ENCODE measurements around the gene CA10. TPM values are rescaled to one million over a fixed set of nuclear protein-coding genes. Genes with fewer than 3 reads are reported as not detected.

CA10 gene
- total and polyA plus RNA-seq, 2 of the 4 experiments (the other 2 are of a cell fraction) = not detected

DNA sequence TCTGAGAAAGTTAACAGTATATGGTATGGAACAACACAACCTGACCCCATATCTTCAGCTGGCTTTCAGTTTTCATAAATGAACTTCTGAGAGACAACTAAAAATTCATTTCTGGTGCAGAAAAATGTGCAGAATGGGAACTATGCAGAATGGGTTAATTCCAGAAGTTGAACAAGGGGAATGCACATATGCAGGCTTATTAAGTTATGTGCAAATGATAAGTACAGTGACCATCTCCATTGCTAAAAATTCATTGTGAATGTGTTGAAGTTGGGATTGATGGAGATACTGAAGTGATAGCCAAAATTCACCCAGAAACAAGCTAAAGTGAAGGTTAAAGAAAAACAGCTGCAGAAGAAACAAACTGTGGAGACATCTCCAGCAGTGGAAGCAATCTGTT, 315.8 kb downstream of the CA10 start:
- Histone ChIP-seq H2BK120ac (ENCODE audit: low read depth, low read length) (no peak overlapping the region), H3K36me3 (ENCODE audit: control insufficient read depth, insufficient read depth, low read length) (no peaks in the 10 kb centered on the region), H3K4me1 (ENCODE audit: control insufficient read depth, insufficient read depth, low read length) (no peaks in the 10 kb centered on the region), H3K4ac (ENCODE audit: low read depth, low read length) (no peak overlapping the region), H3K18ac (ENCODE audit: low read depth, low read length) (no peak overlapping the region), H4K5ac (ENCODE audit: low read depth, low read length) (no peak overlapping the region), H2BK5ac (ENCODE audit: low read depth, low read length, poor library complexity, severe bottlenecking) (no peak overlapping the region), H2BK20ac (ENCODE audit: low read depth, low read length) (no peak overlapping the region), H2AK9ac (replicated peaks; ENCODE audit: low read depth, low read length, poor library complexity) (no peak overlapping the region), H3K23ac (ENCODE audit: low read depth, low read length) (no peak overlapping the region), H2AK5ac (ENCODE audit: low read depth, low read length) (no peak overlapping the region), H3K9ac (ENCODE audit: low read depth, low read length) (no peak overlapping the region), H3K4me2 (ENCODE audit: low read depth, low read length) (no peak overlapping the region), H3K27ac (ENCODE audit: insufficient read depth, low read length) (no peak overlapping the region), H4K20me1 (ENCODE audit: insufficient read depth, low read length) (no peaks in the 10 kb centered on the region), H2BK15ac (ENCODE audit: low read depth, low read length) (no peak overlapping the region), H3K4me3 (ENCODE audit: insufficient read depth, low read depth, low read length) (no peak overlapping the region), H4K8ac (ENCODE audit: low read depth in 2 of 2, low read length in 2 of 2) (no peak overlapping the region), H4K91ac (ENCODE audit: insufficient read depth, low read depth, low read length) (no peak overlapping the region), H3K9me1 (ENCODE audit: insufficient read depth, low read length) (no peaks in the 10 kb centered on the region), H3K79me1 (ENCODE audit: low read depth in 1 of 2, low read length in 2 of 2) (no peaks in the 10 kb centered on the region), H3K14ac (replicated peaks; ENCODE audit: low read depth, low read length) (no peak overlapping the region), H3K9me3 (ENCODE audit: control insufficient read depth, insufficient read depth, low read length) (peaks cover 7% of the 10 kb centered on the region), H2AFZ (replicated peaks; ENCODE audit: low read length, poor library complexity) (no peak overlapping the region), H3K27me3 (ENCODE audit: control insufficient read depth, insufficient read depth, low read length) (no peaks in the 10 kb centered on the region), H3K56ac (ENCODE audit: extremely low read depth, insufficient read depth, low read length) (no peak overlapping the region)
- CTCF ChIA-PET = no interaction called here
- dilution Hi-C loops (cut with HindIII; ENCODE audit: low sequenced_read_pairs, unreplicated experiment) = no loop called here
- POLR2A ChIA-PET (ENCODE audit: unreplicated experiment) = no interaction called here
- DNase-seq (no peak), ATAC-seq (ENCODE audit: low read depth) (no peak)
- intact Hi-C loops (cut with micrococcal nuclease) = no loop called here
- in situ Hi-C loops (cut with MboI; ENCODE audit: low sequenced_read_pairs) = no loop called here
- TF ChIP-seq BHLHE40 (IDR thresholded peaks at IDR 0.05; ENCODE audit: low read depth, low read length) (no peak), CEBPB (IDR thresholded peaks at IDR 0.05; ENCODE audit: low read depth, low read length) (no peak), NFE2L2 (IDR thresholded peaks at IDR 0.05; ENCODE audit: low read depth, low read length) (no peak), FOS (IDR thresholded peaks at IDR 0.05; ENCODE audit: low read depth, low read length) (no peak)
- TF ChIP-seq, protein P1, sequence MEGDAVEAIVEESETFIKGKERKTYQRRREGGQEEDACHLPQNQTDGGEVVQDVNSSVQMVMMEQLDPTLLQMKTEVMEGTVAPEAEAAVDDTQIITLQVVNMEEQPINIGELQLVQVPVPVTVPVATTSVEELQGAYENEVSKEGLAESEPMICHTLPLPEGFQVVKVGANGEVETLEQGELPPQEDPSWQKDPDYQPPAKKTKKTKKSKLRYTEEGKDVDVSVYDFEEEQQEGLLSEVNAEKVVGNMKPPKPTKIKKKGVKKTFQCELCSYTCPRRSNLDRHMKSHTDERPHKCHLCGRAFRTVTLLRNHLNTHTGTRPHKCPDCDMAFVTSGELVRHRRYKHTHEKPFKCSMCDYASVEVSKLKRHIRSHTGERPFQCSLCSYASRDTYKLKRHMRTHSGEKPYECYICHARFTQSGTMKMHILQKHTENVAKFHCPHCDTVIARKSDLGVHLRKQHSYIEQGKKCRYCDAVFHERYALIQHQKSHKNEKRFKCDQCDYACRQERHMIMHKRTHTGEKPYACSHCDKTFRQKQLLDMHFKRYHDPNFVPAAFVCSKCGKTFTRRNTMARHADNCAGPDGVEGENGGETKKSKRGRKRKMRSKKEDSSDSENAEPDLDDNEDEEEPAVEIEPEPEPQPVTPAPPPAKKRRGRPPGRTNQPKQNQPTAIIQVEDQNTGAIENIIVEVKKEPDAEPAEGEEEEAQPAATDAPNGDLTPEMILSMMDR (conservative IDR thresholded peaks at IDR 0.05; ENCODE audit: low read depth, low read length) = no peak
- TF ChIP-seq, protein P2, sequence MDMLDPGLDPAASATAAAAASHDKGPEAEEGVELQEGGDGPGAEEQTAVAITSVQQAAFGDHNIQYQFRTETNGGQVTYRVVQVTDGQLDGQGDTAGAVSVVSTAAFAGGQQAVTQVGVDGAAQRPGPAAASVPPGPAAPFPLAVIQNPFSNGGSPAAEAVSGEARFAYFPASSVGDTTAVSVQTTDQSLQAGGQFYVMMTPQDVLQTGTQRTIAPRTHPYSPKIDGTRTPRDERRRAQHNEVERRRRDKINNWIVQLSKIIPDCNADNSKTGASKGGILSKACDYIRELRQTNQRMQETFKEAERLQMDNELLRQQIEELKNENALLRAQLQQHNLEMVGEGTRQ (IDR thresholded peaks at IDR 0.05; ENCODE audit: low read depth, low read length) = no peak
- TF ChIP-seq, protein P3, sequence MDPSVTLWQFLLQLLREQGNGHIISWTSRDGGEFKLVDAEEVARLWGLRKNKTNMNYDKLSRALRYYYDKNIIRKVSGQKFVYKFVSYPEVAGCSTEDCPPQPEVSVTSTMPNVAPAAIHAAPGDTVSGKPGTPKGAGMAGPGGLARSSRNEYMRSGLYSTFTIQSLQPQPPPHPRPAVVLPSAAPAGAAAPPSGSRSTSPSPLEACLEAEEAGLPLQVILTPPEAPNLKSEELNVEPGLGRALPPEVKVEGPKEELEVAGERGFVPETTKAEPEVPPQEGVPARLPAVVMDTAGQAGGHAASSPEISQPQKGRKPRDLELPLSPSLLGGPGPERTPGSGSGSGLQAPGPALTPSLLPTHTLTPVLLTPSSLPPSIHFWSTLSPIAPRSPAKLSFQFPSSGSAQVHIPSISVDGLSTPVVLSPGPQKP (IDR thresholded peaks at IDR 0.05; ENCODE audit: borderline replicate concordance, low read depth, low read length) = no peak
- BruUV-seq (replicated peaks) = no TSS peak
